Measurements from ENCODE around the gene MSRB3. TPM values are rescaled to one million over a fixed set of nuclear protein-coding genes. Genes with fewer than 3 reads are reported as not detected.

Gene MSRB3
- polyA plus RNA-seq, 1 donor from 2014 or later = 0.19 TPM

DNA sequence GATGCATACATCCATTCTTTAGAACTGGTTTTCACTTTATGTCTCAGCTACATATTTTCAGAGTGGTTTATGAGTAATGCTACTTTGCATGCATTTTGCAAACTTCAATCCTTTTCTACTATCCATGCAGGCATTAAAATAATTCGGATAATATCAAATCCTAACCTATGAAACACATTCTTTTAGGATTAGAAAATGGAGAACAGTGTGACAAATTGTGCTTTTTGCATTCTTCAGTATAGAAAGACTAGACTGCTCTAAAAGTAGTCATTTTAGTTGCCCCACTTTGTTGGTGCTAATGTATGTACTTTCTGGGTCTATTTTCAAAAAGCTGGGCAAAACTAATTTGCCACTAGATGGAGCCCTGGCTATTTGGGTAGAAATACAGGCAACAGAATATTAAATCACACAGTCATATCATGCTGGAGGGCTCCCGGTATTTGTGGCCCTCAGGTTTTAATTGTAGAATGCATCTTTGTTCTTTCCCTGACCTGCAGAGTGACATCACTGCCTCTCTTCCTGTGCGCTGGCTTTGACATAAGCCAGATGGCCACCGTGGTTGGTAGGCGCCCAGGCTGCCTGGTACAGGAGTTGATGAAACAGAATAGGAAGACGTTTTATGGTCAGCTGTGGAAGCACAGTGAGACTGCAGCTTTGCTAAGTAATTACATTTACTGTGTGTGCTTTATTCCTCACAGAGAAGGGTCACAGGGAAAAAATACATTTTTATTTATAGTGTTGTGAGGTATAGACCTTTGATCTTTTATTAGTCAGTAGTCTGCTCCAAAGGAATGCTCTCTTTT lies 28.1 kb downstream of the MSRB3 start:
- TF ChIP-seq MXI1 (conservative IDR thresholded peaks at IDR 0.05; ENCODE audit: poor library complexity, severe bottlenecking) (no peak), POLR2AphosphoS5 (IDR thresholded peaks at IDR 0.05) (no peak), SMC3 (conservative IDR thresholded peaks at IDR 0.05; ENCODE audit: poor library complexity) (peak; percentile 16), EP300 (conservative IDR thresholded peaks at IDR 0.05; ENCODE audit: poor library complexity, severe bottlenecking) (no peak), EZH2 (IDR thresholded peaks at IDR 0.05; ENCODE audit: borderline replicate concordance, insufficient read depth, low read length, poor library complexity, severe bottlenecking) (no peak), RAD21 (conservative IDR thresholded peaks at IDR 0.05) (no peak)
- TF ChIP-seq, protein P1, sequence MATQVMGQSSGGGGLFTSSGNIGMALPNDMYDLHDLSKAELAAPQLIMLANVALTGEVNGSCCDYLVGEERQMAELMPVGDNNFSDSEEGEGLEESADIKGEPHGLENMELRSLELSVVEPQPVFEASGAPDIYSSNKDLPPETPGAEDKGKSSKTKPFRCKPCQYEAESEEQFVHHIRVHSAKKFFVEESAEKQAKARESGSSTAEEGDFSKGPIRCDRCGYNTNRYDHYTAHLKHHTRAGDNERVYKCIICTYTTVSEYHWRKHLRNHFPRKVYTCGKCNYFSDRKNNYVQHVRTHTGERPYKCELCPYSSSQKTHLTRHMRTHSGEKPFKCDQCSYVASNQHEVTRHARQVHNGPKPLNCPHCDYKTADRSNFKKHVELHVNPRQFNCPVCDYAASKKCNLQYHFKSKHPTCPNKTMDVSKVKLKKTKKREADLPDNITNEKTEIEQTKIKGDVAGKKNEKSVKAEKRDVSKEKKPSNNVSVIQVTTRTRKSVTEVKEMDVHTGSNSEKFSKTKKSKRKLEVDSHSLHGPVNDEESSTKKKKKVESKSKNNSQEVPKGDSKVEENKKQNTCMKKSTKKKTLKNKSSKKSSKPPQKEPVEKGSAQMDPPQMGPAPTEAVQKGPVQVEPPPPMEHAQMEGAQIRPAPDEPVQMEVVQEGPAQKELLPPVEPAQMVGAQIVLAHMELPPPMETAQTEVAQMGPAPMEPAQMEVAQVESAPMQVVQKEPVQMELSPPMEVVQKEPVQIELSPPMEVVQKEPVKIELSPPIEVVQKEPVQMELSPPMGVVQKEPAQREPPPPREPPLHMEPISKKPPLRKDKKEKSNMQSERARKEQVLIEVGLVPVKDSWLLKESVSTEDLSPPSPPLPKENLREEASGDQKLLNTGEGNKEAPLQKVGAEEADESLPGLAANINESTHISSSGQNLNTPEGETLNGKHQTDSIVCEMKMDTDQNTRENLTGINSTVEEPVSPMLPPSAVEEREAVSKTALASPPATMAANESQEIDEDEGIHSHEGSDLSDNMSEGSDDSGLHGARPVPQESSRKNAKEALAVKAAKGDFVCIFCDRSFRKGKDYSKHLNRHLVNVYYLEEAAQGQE (IDR thresholded peaks at IDR 0.05; ENCODE audit: borderline replicate concordance) = no peak
- TF ChIP-seq, protein P2, sequence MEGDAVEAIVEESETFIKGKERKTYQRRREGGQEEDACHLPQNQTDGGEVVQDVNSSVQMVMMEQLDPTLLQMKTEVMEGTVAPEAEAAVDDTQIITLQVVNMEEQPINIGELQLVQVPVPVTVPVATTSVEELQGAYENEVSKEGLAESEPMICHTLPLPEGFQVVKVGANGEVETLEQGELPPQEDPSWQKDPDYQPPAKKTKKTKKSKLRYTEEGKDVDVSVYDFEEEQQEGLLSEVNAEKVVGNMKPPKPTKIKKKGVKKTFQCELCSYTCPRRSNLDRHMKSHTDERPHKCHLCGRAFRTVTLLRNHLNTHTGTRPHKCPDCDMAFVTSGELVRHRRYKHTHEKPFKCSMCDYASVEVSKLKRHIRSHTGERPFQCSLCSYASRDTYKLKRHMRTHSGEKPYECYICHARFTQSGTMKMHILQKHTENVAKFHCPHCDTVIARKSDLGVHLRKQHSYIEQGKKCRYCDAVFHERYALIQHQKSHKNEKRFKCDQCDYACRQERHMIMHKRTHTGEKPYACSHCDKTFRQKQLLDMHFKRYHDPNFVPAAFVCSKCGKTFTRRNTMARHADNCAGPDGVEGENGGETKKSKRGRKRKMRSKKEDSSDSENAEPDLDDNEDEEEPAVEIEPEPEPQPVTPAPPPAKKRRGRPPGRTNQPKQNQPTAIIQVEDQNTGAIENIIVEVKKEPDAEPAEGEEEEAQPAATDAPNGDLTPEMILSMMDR (IDR thresholded peaks at IDR 0.05; ENCODE audit: poor library complexity, severe bottlenecking) = no peak
- no peaks in the 10 kb centered on the region for H3K79me2 ChIP-seq (replicated peaks; ENCODE audit: insufficient read depth, low read length)
- no peak overlapping the region for H3K27ac ChIP-seq (ENCODE audit: low read length)
- no peaks in the 10 kb centered on the region for H3K9me3 ChIP-seq (ENCODE audit: low read length)
- H3K27me3 ChIP-seq (ENCODE audit: insufficient read depth, low read depth, low read length) = no peaks in the 10 kb centered on the region
- H3K9ac ChIP-seq (ENCODE audit: low read length) = no peak overlapping the region
- no peaks in the 10 kb centered on the region for H4K20me1 ChIP-seq (ENCODE audit: insufficient read depth)
- no peaks in the 10 kb centered on the region for H3K9me2 ChIP-seq (ENCODE audit: insufficient read depth, low read length)
- H3K36me3 ChIP-seq (ENCODE audit: insufficient read depth, low read length) = no peaks in the 10 kb centered on the region
- H3K4me3 ChIP-seq (ENCODE audit: low read length) = no peak overlapping the region
- H2AFZ ChIP-seq (ENCODE audit: low read depth, low read length) = no peak overlapping the region
- H3K4me2 ChIP-seq (ENCODE audit: low read length) = no peak overlapping the region
- no peaks in the 10 kb centered on the region for H3F3A ChIP-seq (ENCODE audit: insufficient read depth, low read length, poor library complexity, severe bottlenecking)

DNA sequence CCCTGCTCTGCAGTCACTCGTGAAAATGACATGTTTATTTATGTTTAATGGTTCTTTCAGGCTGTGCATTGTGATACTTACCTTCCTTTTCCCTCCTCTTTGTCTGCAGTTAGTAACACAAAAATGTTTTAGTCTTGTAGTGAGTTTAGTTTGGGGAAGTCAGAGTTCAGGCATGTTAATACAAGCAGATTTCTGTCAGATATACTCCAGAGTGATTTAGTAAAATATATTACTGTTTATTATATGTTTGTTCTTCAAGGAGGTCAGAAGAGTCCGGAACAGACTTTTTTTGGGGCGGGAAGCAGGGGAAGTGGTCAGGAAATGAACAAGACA lies 28.7 kb downstream of the MSRB3 start:
- H3F3A ChIP-seq (ENCODE audit: insufficient read depth, low read length, poor library complexity, severe bottlenecking) = no peaks in the 10 kb centered on the region
- H3K4me2 ChIP-seq (ENCODE audit: low read length) = no peak overlapping the region
- no peaks in the 10 kb centered on the region for H3K27me3 ChIP-seq (ENCODE audit: insufficient read depth, low read depth, low read length)
- no peaks in the 10 kb centered on the region for H3K79me2 ChIP-seq (replicated peaks; ENCODE audit: insufficient read depth, low read length)
- no peaks in the 10 kb centered on the region for H3K36me3 ChIP-seq (ENCODE audit: insufficient read depth, low read length)
- H2AFZ ChIP-seq (ENCODE audit: low read depth, low read length) = no peak overlapping the region
- H3K9me3 ChIP-seq (ENCODE audit: low read length) = no peaks in the 10 kb centered on the region
- no peak overlapping the region for H3K4me3 ChIP-seq (ENCODE audit: low read length)
- H4K20me1 ChIP-seq (ENCODE audit: insufficient read depth) = no peaks in the 10 kb centered on the region
- H3K9me2 ChIP-seq (ENCODE audit: insufficient read depth, low read length) = no peaks in the 10 kb centered on the region
- H3K27ac ChIP-seq (ENCODE audit: low read length) = no peak overlapping the region
- H3K9ac ChIP-seq (ENCODE audit: low read length) = no peak overlapping the region
- TF ChIP-seq, protein P1 (IDR thresholded peaks at IDR 0.05; ENCODE audit: borderline replicate concordance) = no peak
- no peak for TF ChIP-seq TAF1 (IDR thresholded peaks at IDR 0.05; ENCODE audit: low read depth)
- TF ChIP-seq POLR2AphosphoS5 (IDR thresholded peaks at IDR 0.05) = no peak
- TF ChIP-seq RAD21 (conservative IDR thresholded peaks at IDR 0.05) = no peak
- TF ChIP-seq EP300 (conservative IDR thresholded peaks at IDR 0.05; ENCODE audit: poor library complexity, severe bottlenecking) = no peak
- TF ChIP-seq MXI1 (conservative IDR thresholded peaks at IDR 0.05; ENCODE audit: poor library complexity, severe bottlenecking) = no peak
- TF ChIP-seq, protein P2 (IDR thresholded peaks at IDR 0.05; ENCODE audit: poor library complexity, severe bottlenecking) = no peak
- no peak for TF ChIP-seq EZH2 (IDR thresholded peaks at IDR 0.05; ENCODE audit: borderline replicate concordance, insufficient read depth, low read length, poor library complexity, severe bottlenecking)
- TF ChIP-seq SMC3 (conservative IDR thresholded peaks at IDR 0.05; ENCODE audit: poor library complexity) = no peak
